NCI-H82 treated with DMSO at 0.1 percent for 48 hours (cell line): ENCODE measurements around the gene NKAIN1.
A peak's percentile ranks its signal among the peaks of the same experiment; 100 is the strongest.
"Not testable (repeated sequence)": the region's sequence is repeated elsewhere in the genome, so short reads cannot be mapped to it uniquely, and the experiment has no call there.

ENCODE experiments used
- DNase-seq: peaks from one replicate; lab custom pipeline; 2025; ENCODE audit not compliant: unreplicated experiment; lab: John Stamatoyannopoulos, UW

The NKAIN1 gene

GRCh38 chr1:31154632-31155215 is 85.0 kb downstream of the NKAIN1 start:
- peak; percentile 47 for DNase-seq

DNA sequence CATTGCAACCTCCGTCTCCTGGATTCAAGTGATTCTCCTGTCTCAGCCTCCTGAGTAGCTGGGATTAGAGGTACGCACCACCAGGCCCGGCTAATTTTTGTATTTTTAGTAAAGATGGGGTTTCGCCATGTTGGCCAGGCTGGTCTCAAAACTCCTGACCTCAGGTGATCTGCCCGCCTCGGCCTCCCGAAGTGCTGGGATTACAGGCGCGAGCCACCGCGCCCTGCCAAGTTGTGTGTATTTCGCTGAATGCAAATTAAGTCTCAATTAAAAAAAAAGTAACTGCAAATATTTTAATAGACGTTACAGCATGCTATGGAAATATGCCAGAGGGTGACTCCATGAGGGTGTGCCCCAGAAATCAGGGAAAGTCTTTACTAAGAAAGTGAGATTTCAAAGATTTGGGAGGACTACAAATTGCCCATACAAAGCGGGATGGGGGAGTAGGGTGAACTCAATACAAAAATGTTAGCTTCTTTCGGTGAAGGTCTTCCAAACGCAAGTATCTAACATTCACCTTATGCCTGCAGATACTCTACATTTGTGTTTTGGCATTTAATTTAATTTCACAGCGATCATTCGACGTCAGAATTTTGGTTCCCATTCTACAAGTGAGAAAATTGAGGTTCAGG is 85.6 kb downstream of the NKAIN1 start:
- DNase-seq = no peak

GRCh38 chr1:31153423-31153822 is 86.3 kb downstream of the NKAIN1 start:
- DNase-seq = no peak

GRCh38 chr1:31152181-31152795 is 87.4 kb downstream of the NKAIN1 start:
- no peak for DNase-seq

- no peak for DNase-seq
These were observed 88.3 kb downstream of the NKAIN1 start for GRCh38 chr1:31151402-31151801.

- DNase-seq = no peak
These were observed 91.3 kb downstream of the NKAIN1 start for GRCh38 chr1:31148409-31148808.

- DNase-seq = no peak
These were observed 94.0 kb downstream of the NKAIN1 start for GRCh38 chr1:31145648-31146047.

DNA sequence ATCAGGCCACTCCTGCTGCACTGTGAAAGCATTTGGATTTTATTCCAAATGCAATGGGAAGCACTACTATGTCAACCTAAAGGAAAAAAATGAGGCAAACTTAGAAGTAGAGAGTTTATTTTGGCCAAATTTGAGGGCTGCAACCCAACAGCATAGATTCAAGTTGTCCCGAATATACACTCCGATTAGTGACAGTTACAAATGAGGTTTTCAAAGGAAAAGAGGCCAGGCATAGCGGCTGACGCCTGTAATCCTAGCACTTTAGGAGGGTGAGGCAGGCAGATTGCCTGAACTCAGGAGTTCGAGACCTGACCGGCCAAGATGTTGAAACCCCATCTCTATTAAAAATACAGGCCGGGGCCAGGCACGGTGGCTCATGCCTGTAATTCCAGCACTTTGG is 95.2 kb downstream of the NKAIN1 start:
- no peak for DNase-seq

DNA sequence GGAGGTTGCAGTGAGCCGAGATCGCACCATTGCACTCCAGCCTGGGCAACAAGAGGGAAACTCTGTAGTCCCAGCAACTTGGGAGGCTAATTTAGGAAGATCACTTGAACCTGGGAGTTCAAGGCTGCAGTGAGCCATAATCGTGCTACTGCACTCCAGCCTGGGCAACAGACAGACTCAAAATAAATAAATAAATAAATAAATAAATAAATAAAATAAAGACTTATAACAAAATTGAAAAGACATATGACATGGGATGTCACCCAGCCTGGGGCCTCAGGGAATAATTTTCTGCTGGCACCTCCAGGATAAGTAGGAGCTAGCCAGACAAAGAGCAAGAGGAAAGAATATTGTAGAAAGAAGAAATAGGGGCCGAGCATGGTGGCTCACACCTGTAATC is 96.2 kb downstream of the NKAIN1 start:
- no peak for DNase-seq

DNA sequence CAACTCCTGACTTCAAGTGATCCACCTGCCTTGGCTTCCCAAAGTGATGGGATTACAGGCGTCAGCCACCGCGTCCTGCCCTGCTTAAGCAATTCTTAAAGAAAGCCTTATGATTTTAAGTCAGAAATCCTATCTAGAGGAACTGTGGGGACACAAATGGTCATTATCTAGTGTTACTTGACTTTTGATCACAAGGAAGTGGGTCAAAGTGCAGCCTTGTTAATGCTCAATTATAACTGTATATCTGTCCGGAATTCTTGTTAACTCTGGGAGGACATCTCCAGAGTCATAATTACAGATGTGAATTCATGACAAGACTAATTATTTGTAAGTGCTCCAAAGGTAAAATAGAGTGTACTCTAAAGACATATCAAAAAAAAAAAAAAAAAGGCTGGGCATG is 97.3 kb downstream of the NKAIN1 start:
- DNase-seq = no peak

DNA sequence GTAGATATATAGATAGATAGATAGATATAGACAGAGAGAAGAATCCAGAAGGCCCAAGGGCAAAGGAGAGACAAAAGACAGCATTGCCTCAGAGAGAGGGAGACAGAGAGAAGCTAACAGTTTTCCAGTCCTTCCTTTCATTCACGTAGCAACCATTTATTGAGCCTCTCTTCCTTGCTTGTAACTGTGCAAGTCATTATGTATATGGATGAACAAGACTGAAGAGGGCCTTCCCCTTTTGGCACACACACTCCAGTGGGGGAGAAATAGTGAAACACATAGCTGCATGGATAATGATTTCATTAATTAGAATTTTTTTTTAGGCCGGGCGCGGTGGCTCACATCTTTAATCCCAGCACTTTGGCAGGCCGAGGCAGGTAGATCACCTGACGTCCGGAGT is 99.4 kb downstream of the NKAIN1 start:
- no peak for DNase-seq

- not testable (repeated sequence) for DNase-seq
These were observed 100.7 kb downstream of the NKAIN1 start for GRCh38 chr1:31138797-31139521.

- not testable (repeated sequence) for DNase-seq
These were observed 101.8 kb downstream of the NKAIN1 start for GRCh38 chr1:31137873-31138272.

DNA sequence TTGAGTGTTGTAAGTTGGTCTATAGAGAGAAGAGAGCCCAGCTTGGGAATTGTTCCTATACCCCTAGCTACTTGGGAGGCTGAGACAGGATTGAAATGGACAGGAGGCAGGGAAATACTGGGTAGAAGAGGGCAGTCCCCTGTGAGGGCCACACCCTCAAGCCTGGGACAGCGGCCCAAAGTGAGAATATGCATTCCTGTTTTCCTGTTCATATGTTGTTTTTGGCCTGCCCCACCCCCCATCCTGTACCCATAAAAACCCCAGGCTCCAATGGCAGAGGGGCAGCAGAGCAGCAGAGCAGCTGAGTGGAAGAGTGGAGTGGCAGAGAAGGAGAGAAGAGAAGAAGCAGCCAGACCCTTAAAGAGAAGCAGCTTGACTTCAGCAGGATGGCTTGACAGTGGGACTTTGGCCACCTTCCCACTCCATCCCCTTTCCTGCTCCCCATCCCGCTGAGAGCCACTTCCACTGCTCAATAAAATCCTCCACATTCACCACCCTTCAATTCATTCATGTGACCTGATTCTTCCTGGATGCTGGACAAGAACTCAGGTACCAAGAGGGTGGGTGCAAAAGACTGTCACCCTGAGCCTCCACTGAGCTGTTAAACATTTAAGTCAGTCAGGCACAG is 103.6 kb downstream of the NKAIN1 start:
- no peak for DNase-seq

DNA sequence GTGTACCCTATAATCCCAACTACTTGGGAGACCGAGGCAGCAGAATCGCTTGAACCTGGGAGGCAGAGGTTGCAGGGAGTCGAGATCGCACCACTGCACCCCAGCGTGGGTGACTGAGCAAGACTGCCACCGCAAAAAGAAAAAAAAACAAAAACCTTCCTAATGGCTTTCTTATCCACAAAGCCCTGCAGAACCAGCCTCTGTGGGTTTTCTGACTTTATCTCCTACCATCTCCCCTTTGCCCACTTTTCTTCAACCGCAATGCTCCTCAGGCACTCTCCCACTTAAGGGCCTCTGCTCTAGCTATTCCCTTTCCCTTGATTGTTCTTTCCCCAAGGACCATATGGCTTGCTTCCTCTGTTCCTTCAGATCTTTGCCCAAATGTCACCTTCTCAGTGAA is 106.3 kb downstream of the NKAIN1 start:
- DNase-seq = no peak
